Activated T-cell treated with anti-CD3 and anti-CD28 coated beads for 48 hours (primary cell): ENCODE data around the gene SLC37A2.
"Not testable (repeated sequence)": the region's sequence is repeated elsewhere in the genome, so short reads cannot be mapped to it uniquely, and the experiment has no call there.

Source experiments
- DNase-seq: peaks from one replicate; pipeline ENCODE4 v3.0.0-alpha.2; 2020; ENCODE audit warnings: low read depth

SLC37A2 gene

GRCh38 chr11:125062931-125063428 lies at the start of gene SLC37A2:
Gene SLC37A2 (plus strand): TSS chr11:125063305. CDS start chr11:125063368, 63 bp downstream.
- peak; percentile 36 for DNase-seq

GRCh38 chr11:125016413-125016812 lies 46.7 kb upstream of the SLC37A2 start:
- DNase-seq = no peak

GRCh38 chr11:125020342-125020741 lies 42.8 kb upstream of the SLC37A2 start:
- no peak for DNase-seq

DNA sequence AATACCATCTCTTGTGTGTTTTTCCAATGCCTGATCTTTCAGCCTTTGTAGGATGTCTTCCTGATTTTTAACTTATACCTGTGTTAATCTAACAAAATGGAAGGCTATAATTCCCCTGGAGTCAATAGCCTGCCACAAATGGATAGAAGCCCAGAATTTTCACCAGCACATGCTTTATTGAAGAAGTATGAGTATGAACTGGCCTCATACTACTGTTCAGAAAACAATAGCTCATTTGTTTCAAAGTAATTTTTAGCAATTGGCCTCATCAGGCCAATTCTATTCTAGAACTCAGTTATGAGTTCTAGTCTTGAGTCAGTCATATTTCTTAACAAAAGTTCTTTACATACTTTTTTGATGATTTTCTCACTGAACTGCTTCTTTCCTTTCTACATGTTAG lies 40.6 kb upstream of the SLC37A2 start:
- DNase-seq = no peak

GRCh38 chr11:125025968-125026367 lies 37.1 kb upstream of the SLC37A2 start:
- DNase-seq = no peak

GRCh38 chr11:125029431-125029830 lies 33.7 kb upstream of the SLC37A2 start:
- not testable (repeated sequence) for DNase-seq

DNA sequence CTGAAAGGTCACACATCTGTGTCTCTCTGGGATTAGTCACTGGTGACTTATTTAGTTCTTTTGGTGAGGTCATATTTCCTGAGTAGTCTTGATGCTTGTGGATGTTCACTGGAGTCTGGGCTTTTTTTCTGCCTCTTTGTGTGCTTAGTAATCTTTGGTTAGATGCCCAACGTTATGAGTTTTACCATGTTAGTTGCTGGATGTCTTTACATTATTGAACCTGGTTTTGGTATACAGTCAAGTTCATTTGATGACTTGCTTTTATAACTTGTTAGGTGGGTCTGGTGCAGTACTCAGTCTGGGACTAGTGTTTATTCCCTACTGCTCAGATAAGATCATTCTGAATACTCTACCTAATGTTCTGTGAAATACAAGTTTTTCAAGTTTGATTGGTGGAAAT lies 26.2 kb upstream of the SLC37A2 start:
- DNase-seq = no peak

- no peak for DNase-seq
Measured at GRCh38 chr11:125049164-125049792, 13.8 kb upstream of the SLC37A2 start.

- DNase-seq = no peak
Measured at GRCh38 chr11:125052047-125052446, 11.1 kb upstream of the SLC37A2 start.

GRCh38 chr11:125053167-125053566 lies 9.9 kb upstream of the SLC37A2 start:
- no peak for DNase-seq

DNA sequence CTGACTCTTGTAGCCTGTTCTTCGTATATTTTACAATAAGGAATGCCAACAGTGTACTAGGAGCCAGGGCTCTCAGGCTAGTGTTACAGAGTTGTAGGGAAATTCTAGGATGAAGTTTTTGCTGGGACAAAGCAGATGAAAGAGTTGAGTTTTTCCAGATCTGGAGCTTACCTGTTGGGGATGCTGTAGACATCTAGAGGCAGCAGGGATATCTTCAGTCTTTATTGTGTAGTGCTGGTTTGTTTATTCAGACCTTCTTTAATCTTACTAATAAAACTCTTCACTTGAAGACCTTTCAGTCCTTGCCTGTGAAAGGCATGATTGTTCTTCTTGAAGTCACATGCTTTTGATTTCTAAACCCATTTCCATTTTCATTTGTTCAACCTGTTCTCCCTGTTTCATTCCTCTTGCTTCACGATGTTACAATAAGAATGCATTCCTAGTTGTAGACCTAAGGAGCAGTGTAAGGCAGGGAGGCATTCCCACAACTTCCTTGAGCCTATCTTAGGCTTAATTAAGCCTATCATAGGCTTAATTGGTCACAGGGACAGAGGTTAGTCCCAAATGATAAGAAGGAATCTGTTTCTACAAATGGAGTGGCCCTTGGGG lies 7.9 kb upstream of the SLC37A2 start:
- no peak for DNase-seq

GRCh38 chr11:125056111-125056510 lies 7.0 kb upstream of the SLC37A2 start:
- DNase-seq = not testable (repeated sequence)

DNA sequence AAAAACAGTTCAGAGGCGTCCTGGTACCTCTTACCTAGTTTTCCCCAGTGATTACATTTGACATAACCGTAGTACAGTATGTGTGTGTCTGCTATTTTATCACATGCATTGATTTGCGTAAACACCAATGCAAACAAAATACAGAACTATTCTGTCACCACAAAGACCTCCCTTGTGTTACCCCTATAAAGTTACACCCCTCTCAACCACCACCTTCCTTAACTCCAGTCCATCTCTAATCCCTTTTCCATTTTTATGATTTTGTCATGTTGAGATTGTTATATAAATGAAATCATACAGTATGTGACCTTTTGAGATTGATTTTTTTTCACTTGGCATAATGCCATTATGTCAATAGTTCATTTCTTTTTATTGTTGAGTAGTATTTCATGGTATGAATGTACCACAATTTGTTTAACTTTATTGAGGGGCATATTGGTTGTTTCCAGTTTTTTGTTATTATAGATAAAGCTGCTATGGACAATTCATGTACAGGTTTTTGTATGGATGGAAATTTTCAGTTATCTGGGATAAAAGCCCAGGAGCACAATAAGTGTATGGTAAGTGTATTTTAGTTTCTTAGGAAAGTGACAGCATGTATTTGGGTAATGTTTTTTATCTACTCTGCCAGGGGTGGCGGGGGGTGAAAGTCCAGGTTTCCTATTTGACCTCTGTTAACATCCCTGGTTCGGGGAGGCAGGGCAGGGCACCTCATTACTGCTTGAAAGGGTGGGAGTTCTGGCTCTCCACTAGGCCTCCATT lies 6.0 kb upstream of the SLC37A2 start:
- no peak for DNase-seq

- DNase-seq = no peak
Measured at GRCh38 chr11:125057693-125058016, 5.5 kb upstream of the SLC37A2 start.

GRCh38 chr11:125061281-125061680 lies 1.8 kb upstream of the SLC37A2 start:
- DNase-seq = no peak

DNA sequence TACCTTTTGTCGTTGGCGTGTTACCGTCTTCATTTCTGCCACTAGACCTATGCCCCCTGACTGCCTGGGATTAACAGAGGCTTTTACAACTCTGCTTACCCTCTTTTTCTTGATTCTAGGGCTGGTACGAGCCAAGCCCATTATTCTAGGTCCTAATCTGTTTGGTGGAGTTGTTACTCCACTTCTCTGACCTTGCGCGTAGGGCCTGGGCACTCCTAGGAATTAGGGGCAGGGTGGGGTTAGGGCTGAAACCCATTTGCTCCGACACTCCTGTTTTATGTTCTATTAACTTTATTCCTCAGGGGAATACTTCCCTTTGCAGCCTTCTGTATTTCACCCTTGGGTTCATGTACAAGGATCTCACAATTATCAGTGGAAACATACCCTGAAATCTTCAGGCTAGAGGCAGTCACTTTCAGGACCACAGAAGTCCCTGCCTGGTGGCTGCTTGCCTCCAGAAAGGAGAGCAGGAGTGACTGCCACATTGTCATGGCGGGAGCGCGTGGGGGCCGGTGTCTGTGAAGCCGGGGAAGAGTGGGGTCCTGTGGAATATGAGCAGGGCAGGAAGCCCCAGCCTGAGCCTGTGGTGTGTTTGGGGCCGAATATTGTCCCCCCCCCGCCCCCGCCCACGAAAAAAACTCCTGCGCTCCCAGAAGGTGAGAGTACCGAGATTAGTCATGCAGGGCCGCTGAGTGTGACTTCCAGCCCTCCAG lies 731 bp upstream of the SLC37A2 start:
- no peak for DNase-seq

DNA sequence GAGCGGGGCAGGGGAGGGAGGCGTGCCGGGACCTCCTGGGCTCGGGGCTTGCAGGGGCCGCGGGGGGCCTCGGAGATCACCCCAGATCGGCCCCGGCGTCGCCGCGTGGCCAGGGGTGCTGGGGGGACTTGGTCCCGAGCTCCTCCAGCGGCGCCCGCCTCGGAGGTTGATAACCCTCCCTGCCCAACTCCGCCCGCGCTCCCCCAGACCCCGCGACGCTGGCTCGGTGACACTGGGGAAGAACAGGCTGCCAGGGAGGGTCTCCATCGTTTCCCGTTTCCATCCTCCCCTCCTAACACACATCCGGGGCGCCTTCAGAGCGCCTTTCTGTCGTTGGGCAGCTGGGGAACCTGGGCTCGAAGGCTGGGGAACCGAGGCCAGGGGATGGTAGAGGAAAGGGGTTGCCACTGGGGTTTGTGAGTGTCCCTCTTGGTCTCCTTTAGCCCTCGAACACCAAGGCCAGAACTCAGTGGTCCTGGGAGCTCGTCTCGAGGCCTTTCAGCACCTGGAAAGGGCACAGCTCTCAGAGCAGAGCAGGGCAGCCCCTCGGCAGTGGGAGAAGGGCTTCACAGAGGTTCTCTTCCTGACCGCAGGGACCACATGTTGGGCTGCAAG lies 431 bp downstream of the SLC37A2 start:
- no peak for DNase-seq

GRCh38 chr11:125064070-125064469 lies 965 bp downstream of the SLC37A2 start:
- no peak for DNase-seq

- no peak for DNase-seq
Measured at GRCh38 chr11:125068368-125068767, 5.3 kb downstream of the SLC37A2 start.

DNA sequence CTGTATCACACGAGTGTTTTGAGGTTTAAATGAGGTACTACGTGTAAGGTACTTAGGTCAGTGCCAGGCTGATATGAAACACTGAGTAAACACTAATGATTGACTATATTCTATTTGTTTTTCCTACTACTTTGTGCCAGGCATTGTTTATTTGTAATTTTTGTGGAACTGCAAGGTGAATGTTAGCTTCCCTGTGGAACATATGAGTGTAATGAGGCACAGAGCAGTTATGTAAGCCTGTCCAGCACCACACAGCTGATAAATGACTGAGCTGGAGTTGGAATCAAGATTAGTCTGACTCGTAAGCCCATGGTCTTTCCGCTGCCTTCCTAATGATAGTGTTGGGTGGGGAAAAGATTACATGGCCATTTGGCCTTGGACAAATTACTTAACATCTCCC lies 5.9 kb downstream of the SLC37A2 start:
- DNase-seq = no peak

GRCh38 chr11:125069796-125070195 lies 6.7 kb downstream of the SLC37A2 start:
- no peak for DNase-seq

DNA sequence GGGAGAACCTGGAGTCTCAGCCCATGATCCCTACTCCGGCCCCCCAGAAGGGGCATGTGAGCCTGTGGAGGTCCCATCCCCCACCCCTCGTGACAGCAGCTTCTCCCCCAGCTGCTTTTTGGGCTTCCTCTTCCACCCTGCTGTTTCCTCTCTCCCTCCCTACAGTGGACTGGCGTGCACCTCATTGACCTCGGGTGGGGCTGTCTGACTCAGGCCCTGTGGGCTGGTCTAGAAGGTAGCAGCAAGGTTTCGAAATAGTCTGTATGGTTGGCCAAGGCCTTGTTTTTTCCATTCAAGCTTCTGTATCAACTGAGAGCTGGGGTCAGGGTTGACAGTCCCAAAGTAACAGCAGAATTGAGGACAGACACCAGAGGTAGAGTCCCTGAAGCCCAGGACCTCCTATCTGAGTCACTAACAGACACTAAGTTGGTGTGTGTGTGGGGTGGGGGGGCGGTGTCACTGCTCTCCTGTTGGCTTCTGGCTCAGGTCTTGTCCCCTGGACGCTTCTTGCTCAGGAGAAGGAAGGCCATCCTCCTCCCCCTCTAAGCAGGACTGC lies 7.7 kb downstream of the SLC37A2 start:
- peak; percentile 21 for DNase-seq
